ENCODE measurements around the gene GPC6.
"Not testable (repeated sequence)": the region's sequence is repeated elsewhere in the genome, so short reads cannot be mapped to it uniquely, and the experiment has no call there.

GPC6 gene

DNA sequence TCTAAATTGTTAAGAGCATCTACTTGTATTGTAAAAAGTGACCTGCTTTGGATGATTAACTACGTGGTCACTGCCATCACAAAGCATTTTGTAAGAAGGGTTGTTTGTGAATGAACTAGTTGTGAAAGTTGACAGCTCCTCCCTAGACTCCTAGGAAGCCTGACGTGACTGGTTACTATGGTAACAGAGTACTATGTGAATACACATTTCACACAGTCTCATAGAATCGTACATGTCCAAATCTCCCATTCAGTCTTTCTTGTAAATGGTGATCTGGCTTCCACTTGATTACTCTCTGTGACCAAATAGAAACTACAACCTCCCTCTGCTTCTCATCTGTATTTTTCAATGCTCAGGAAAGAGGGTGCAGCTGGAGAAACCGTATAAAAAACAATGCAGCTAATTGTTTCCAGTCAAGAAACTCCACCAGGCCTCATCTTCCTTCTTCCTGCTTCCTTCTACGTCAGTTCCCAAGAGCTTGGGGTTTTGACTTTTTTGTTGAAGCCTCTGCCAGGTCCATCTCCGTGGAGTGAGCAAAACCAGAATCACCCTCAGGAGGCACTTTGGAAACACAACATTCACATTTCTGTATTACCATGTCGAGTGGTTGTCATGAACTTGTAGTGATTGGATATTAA, 83.4 kb downstream of the GPC6 start:
- DNase-seq (ENCODE audit: low read depth): peak; percentile 73
- H3K4me3 ChIP-seq (ENCODE audit: low read length): no peak overlapping the region
- TF ChIP-seq, protein P1, sequence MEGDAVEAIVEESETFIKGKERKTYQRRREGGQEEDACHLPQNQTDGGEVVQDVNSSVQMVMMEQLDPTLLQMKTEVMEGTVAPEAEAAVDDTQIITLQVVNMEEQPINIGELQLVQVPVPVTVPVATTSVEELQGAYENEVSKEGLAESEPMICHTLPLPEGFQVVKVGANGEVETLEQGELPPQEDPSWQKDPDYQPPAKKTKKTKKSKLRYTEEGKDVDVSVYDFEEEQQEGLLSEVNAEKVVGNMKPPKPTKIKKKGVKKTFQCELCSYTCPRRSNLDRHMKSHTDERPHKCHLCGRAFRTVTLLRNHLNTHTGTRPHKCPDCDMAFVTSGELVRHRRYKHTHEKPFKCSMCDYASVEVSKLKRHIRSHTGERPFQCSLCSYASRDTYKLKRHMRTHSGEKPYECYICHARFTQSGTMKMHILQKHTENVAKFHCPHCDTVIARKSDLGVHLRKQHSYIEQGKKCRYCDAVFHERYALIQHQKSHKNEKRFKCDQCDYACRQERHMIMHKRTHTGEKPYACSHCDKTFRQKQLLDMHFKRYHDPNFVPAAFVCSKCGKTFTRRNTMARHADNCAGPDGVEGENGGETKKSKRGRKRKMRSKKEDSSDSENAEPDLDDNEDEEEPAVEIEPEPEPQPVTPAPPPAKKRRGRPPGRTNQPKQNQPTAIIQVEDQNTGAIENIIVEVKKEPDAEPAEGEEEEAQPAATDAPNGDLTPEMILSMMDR (conservative IDR thresholded peaks at IDR 0.05; ENCODE audit: low read depth, low read length): no peak

DNA sequence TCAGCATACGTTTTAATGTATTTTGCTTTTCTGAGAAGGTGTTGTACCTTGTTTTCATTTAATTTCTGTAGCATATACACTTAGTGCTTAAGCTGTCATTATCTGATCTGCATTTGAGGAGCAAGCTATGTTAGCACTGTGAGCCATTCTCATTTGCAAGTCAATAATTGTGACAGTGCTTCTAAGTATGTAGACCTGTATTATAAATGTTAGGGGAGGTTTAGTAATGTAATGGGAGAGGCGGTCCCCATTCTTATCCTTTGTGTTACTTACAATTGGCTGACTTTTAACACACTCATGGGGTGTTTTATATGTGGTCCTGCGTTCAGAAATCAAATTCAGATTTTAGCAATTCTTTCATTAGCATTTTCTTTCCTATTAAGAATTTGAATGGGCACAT, 90.2 kb downstream of the GPC6 start:
- TF ChIP-seq, protein P1 (conservative IDR thresholded peaks at IDR 0.05; ENCODE audit: low read depth, low read length): no peak
- H3K4me3 ChIP-seq (ENCODE audit: low read length): no peak overlapping the region
- no peak for DNase-seq (ENCODE audit: low read depth)

DNA sequence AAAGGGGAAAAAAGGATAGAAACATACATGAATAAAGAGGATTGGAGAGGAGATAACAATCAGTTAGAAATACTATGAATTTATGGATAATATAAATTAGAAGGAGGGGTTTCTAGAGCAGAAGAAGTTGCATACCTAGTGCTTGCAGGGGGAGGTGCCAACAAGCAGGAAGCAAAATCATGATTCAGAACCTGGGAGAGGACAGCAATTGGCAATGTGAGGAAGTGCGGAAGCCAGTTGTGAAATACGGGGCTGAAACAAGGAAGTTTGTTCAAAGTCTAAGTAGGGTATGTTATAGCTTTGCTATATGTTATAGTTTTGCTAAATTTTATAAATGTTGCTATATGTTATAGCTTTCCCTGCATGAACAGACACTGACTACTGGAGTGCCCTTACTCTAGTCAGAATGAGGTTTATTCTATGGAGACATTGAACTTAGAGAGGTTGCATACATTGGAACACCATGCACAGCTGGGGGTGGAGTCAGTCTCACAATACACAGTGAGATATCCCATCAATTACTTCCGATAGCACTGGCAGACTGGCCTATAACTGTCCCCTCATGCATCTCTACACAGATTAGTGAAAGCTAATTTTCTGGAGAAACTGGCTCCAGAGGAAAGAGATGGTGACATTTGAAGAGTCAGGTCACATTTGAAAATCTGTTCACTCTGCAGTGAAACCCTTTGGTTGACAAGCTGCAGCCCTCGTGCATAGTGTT, 92.1 kb downstream of the GPC6 start:
- DNase-seq (ENCODE audit: low read depth): no peak
- TF ChIP-seq, protein P1 (conservative IDR thresholded peaks at IDR 0.05; ENCODE audit: low read depth, low read length): no peak
- no peak overlapping the region for H3K4me3 ChIP-seq (ENCODE audit: low read length)

DNA sequence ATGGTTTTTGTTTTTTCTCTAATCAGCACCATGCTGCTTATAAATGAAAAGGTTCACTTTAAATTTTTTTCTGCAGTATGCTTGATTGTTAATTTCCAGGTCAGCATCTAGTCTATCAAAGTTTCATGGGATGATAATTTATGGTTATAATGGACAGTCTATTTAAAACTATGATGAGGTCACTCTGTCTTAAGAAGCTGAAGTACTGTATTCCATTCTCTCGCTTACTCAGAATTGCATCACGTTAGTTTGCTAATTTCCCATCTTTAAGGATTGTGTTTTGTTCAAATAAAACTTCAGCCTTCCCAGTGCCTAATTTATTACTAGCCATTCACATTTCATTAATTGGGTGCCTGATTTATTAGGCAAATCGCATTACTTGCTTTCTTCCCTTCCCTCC, 94.3 kb downstream of the GPC6 start:
- no peak overlapping the region for H3K4me3 ChIP-seq (ENCODE audit: low read length)
- DNase-seq (ENCODE audit: low read depth): no peak
- TF ChIP-seq, protein P1 (conservative IDR thresholded peaks at IDR 0.05; ENCODE audit: low read depth, low read length): no peak

DNA sequence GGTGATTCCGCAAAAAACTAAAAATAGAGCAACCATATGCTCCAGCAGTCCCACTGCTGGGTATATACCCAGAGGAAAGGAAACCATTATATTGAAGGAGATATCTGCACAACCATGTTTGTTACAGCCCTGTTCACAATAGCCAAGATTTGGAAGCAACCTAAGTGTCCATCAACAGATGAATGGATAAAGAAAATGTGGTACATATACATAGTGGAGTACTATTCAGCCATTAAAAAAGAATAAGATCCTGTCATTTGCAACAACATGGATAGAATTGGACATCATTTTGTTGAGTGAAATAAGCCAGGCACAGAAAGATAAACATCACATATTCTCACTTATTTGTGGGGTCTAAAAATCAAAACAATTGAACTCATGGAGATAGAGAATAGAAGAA, 97.3 kb downstream of the GPC6 start:
- not testable (repeated sequence) for H3K4me3 ChIP-seq (ENCODE audit: low read length); DNase-seq (ENCODE audit: low read depth)

DNA sequence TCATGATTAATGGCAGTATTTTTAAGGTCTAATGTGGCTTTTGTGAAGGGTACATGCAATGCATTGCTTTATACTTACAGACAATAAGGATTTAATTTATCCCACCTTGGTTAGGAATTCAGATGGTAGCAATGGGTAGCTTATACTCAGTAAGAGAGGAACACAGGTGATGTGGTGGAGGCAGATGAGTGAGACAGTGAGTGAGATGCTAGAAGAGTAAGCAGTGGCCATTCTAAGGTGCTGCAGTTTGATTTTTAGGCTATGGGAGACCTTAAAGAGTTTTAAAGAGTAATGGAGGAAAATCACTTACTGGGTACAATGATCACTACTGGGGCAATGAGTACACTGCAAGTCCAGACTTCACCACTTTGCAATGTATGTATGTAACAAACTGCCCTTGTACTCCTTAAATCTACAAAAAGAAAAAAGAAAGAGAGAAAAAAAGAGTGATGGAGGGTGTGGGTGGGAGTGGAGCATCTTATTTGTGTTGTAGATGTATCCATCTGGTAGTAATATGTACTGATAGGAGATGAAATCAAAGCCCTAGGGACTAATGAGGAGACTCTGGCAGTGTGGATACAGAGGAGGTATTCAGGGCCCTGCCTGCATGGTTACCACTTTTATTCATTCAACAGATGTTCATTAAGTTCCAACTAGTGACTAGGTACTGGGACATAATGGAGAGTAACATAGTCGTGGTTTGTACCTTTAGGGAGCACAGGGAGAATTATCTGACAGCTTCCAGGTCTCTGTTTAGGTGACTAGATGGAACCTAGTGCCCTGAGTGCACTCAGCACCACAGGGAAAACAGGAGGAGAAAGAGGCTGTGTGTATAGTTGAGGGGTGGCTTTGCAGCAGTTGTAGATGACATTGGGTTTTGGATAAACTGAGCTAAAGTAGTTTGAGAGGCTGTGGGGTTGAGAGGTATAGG, 99.0 kb downstream of the GPC6 start:
- no peak for DNase-seq (ENCODE audit: low read depth)
- H3K4me3 ChIP-seq (ENCODE audit: low read length): no peak overlapping the region
- TF ChIP-seq, protein P1 (conservative IDR thresholded peaks at IDR 0.05; ENCODE audit: low read depth, low read length): no peak

DNA sequence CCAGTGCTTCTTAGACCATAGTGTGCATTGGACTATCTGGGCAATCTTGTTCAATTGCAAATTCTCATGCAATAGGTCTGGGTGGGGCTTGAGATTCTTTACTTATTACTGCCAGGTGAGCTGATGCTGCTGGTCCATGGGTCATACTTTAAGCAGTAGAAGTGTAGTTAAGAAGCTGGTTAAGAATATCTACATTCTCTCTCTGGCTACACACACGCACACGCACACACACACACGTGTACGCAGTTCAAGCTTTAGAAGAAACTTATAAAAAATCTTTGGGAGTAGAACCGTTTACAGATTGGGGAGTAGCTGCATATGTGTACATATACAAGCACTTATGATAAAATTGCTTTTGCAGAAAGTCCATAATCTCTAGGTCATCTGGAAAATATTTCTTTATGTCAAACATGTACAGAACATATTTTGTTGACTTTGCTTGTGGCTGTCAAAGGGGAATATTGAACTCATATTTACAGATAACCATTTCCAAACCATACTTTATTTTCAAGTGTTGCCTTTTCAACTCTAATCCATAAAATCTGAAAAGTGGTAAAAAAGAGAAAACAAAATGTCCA, 99.7 kb downstream of the GPC6 start:
- no peak for DNase-seq (ENCODE audit: low read depth)
- H3K4me3 ChIP-seq (ENCODE audit: low read length): no peak overlapping the region
- TF ChIP-seq, protein P1 (conservative IDR thresholded peaks at IDR 0.05; ENCODE audit: low read depth, low read length): no peak
